GM18951 (cell line): Measurements from ENCODE around the gene AKAIN1.

ENCODE experiments used
- POLR2A ChIP-seq: IDR thresholded peaks from 4 replicates; pipeline ENCODE4 v1.6.1; 2011; ENCODE audit warnings: mild to moderate bottlenecking; ENCODE audit not compliant: insufficient read length, insufficient read depth; ENCODE audit errors: extremely low read depth
- in situ Hi-C: fragments of 300-500 bp; cut with MboI; formaldehyde crosslinking; loops from one replicate; pipeline ENCODE4 v1.12.0; 2022; ENCODE audit warnings: low sequenced_read_pairs, mixed read lengths, inconsistent platforms; ENCODE audit not compliant: unreplicated experiment

The AKAIN1 gene

GRCh38 chr18:5095239-5095638, 101.8 kb downstream of the AKAIN1 start:
- in situ Hi-C loops, result no loop called here
- TF ChIP-seq POLR2A, result no peak

GRCh38 chr18:5093902-5094301, 103.2 kb downstream of the AKAIN1 start:
- TF ChIP-seq POLR2A, result no peak
- in situ Hi-C loops, result no loop called here
